ENCODE measurements around the gene TBC1D22A. TPM values are rescaled to one million over a fixed set of nuclear protein-coding genes. Genes with fewer than 3 reads are reported as not detected.

The TBC1D22A gene
- total RNA-seq, 3 donors from 2014 or later, result 35.6 to 51.9 (median 41.8) TPM

DNA sequence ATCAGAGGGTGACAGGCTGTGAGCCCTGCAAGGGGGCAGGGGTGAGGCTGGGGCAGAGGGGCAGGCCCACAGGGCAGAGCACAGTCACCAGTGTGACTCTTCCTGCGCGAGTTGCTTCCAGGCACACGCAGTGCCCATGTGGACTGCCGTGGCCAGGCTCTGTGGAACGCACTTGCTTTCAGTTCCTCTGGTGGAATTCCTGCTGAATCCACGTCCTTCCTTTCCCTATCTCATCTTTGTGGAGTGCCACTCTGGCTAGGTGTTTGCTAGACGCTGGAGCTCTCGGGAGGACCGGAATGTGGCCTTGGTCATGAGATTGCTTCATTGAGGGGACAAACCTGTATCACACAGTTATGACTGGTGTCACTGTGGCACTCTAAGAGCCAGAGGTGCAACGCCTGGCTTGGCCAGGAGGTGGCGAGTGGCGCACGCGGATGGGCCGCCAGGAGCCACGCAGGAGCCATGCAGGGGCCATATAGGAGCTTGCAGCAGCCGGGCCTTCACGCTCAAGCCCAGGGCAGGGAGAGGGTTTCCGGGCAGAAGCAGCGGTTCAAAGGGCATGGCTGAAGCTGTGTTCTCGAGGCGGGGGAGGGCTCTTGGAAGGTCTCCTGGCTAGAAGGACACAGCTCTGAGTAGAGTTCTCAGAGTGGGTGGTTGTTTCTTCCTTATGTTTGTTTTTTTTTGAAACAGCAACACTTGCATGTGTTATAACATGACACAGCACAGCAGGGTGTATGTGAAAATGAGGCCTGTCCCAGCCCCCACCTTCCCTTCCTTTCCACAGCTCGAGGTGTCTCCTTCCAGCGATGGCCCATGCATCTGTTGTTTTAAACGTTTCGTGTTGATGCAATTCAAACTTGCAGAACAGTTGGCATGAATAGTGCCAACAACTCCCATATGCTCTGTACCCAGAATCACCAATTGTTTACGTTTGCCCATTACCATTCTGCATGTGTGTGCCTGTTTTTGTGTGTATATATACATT is 36.2 kb downstream of the TBC1D22A start:
- ATAC-seq (peak; percentile 94), DNase-seq (peak; percentile 73 to 92 (median 90))
- H3K4me1 ChIP-seq (ENCODE audit: low read depth), result peaks cover 4% of the 10 kb centered on the region
- intact Hi-C loops (cut with DNase I, micrococcal nuclease), result loop anchor here in 1 of 2 donors (5.0 kb wide), 1 partner anchor 1694 kb away; no protein-coding TSS in a partner anchor
- H3K9me3 ChIP-seq, result no peaks in the 10 kb centered on the region
- TF ChIP-seq, protein P1, sequence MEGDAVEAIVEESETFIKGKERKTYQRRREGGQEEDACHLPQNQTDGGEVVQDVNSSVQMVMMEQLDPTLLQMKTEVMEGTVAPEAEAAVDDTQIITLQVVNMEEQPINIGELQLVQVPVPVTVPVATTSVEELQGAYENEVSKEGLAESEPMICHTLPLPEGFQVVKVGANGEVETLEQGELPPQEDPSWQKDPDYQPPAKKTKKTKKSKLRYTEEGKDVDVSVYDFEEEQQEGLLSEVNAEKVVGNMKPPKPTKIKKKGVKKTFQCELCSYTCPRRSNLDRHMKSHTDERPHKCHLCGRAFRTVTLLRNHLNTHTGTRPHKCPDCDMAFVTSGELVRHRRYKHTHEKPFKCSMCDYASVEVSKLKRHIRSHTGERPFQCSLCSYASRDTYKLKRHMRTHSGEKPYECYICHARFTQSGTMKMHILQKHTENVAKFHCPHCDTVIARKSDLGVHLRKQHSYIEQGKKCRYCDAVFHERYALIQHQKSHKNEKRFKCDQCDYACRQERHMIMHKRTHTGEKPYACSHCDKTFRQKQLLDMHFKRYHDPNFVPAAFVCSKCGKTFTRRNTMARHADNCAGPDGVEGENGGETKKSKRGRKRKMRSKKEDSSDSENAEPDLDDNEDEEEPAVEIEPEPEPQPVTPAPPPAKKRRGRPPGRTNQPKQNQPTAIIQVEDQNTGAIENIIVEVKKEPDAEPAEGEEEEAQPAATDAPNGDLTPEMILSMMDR (IDR thresholded peaks at IDR 0.05), result peak; percentile 92
- H3K36me3 ChIP-seq (ENCODE audit: low read depth), result no peaks in the 10 kb centered on the region
- H3K4me3 ChIP-seq, result no peak overlapping the region

DNA sequence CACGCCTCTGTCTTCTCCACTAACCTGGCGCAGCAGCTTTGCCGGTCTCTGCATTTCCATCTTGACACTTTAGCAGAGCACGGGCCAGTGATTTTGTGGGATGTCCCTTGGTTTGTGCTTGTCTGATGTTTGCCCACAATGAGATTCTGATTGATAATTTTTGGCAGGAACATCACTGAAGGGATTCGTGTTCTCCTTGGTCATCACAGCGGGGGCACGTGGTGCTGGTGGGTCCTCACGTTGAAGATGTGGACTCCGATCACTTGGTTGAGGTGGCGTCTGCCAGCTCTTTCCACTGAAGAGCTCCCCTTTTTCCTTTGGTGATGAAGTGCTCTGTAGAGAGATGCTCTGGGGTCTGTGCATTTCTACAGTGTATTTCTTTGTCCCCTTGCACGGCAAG is 37.2 kb downstream of the TBC1D22A start:
- intact Hi-C loops (cut with DNase I, micrococcal nuclease), result loop anchor here in 1 of 2 donors (5.0 kb wide), 1 partner anchor 1693 kb away; no protein-coding TSS in a partner anchor
- H3K4me1 ChIP-seq (ENCODE audit: low read depth), result peaks cover 4% of the 10 kb centered on the region
- TF ChIP-seq, protein P1 (IDR thresholded peaks at IDR 0.05), result no peak
- H3K9me3 ChIP-seq, result no peaks in the 10 kb centered on the region
- ATAC-seq (no peak), DNase-seq (no peak)
- no peaks in the 10 kb centered on the region for H3K36me3 ChIP-seq (ENCODE audit: low read depth)
- no peak overlapping the region for H3K4me3 ChIP-seq

DNA sequence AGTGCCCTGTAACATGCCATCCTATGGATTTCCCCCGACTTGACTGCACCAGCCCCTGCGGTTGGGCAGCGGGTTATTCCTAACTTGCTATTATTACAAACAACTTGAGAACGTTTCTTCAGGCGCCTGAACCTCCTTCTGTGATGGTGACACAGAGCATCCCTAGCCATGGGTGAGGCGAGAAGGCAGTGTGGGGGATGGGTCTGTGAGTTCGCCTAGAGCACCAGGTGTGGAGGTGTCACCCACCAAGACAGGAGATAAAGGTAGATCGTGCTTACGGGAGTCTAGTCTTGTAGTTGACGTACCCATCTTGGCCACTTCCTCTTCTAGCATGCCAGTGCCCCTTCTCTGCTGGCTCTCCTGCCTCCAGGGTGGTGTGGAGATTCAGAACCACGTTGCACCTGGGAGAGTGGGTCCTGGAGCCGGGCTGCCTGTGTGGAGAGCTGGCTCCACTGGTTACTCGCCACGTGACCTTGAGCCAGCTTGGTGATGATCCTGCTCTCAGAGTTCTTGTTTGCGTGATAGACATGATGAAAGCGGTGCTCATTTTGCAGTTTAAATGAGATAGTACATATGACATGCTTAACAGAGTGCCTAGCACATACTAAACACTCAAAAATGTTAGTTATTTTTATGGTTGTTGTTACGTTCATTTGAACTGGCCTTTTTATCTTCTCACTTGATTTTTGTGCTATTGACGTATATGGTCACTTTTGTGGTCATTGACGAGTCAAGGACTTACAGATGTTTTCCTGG is 37.8 kb downstream of the TBC1D22A start:
- no peaks in the 10 kb centered on the region for H3K36me3 ChIP-seq (ENCODE audit: low read depth)
- no peak overlapping the region for H3K4me3 ChIP-seq
- ATAC-seq (no peak), DNase-seq (no peak)
- intact Hi-C loops (cut with DNase I, micrococcal nuclease), result no loop called here
- peaks cover 4% of the 10 kb centered on the region for H3K4me1 ChIP-seq (ENCODE audit: low read depth)
- TF ChIP-seq, protein P1 (IDR thresholded peaks at IDR 0.05), result no peak
- no peaks in the 10 kb centered on the region for H3K9me3 ChIP-seq

DNA sequence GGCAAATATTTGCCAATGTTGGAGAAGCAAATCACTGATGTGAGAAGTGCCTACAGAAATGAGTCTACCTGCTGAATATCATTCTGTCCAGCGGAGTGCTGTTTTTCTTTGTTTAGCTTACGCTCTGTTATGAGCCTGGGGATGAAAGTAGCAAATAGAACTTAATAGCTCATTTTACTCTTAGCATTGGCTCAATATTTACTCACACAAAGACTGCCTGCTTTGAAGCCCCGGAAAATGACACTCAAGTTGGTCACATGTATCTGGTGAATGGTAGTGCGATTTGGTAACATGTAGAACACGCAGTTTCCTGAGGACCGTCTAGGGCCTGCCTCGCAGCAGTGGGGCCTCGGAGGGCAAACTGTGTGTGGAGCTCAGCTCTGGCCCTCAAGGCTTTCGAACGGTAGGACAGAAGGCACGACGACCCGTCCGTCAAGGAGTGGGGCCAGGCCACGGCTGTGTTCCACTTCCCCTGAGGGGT is 38.9 kb downstream of the TBC1D22A start:
- Histone ChIP-seq H3K4me1 (ENCODE audit: low read depth) (peaks cover 4% of the 10 kb centered on the region), H3K36me3 (ENCODE audit: low read depth) (no peaks in the 10 kb centered on the region), H3K4me3 (no peak overlapping the region), H3K9me3 (no peaks in the 10 kb centered on the region)
- intact Hi-C loops (cut with DNase I, micrococcal nuclease), result no loop called here
- DNase-seq, result no peak
- TF ChIP-seq, protein P1 (IDR thresholded peaks at IDR 0.05), result no peak
- no peak for ATAC-seq

DNA sequence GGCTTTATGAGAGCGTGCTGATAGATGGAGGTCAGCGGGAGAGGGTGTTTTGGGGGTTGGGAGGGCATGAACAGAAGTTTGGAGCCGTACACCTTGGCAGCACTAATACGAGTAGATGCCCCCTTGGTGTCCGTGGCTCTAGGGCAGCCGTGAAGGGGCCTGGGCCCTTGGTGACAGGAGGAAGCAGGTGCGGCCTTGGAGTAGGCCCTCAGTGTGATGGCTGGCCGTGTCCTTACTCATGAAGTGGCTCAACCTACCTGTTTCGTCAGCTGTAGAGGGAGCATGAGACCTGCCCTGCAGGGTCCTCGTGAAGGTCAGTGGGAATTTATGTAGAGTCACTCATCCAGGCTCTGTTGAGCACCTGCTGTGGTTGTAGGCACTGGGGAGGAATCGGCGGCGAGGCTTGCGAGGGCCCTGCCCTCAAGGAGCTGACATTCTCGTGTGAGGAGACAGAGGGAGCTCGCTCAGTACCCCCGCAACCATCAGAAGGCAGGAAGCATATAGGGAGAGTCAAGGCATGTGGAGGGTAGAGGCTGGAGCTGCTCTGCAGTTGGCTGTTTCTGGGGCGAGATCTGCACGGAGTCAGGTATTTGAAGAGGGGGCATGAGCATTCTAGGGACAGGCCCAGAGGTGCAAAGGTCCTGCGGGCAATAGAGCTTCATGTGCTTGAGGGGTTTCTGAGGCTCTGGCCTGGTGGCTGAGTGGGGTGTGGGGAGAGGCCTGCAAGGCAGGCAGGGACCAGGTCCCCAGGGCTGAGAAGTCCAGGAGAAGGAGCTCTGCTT is 39.6 kb downstream of the TBC1D22A start:
- H3K36me3 ChIP-seq (ENCODE audit: low read depth), result no peaks in the 10 kb centered on the region
- ATAC-seq (no peak), DNase-seq (no peak)
- H3K4me1 ChIP-seq (ENCODE audit: low read depth), result peaks cover 4% of the 10 kb centered on the region
- no peaks in the 10 kb centered on the region for H3K9me3 ChIP-seq
- TF ChIP-seq, protein P1 (IDR thresholded peaks at IDR 0.05), result no peak
- no peak overlapping the region for H3K4me3 ChIP-seq
- intact Hi-C loops (cut with DNase I, micrococcal nuclease), result no loop called here
